Measurements from ENCODE around the gene SP3. TPM values are rescaled to one million over a fixed set of nuclear protein-coding genes. Genes with fewer than 3 reads are reported as not detected.
"Not testable (repeated sequence)": the region's sequence is repeated elsewhere in the genome, so short reads cannot be mapped to it uniquely, and the experiment has no call there.

The SP3 gene
- polyA plus RNA-seq, 1 donor = 76.4 TPM

- WGBS (ENCODE audit: insufficient coverage, low lambda C conversion rate) = 58% methylated on average over 2 of the region's 5 CpGs
- H3K4me3 ChIP-seq (ENCODE audit: low read length) = no peak overlapping the region
Measured at GRCh38 chr2:173898178-173898668, 67.0 kb downstream of the SP3 start.

GRCh38 chr2:173896755-173897154 is 68.4 kb downstream of the SP3 start:
- no peaks in the 10 kb centered on the region for H3K9me3 ChIP-seq (ENCODE audit: control insufficient read depth, low read depth, low read length)
- no peaks in the 10 kb centered on the region for H3K36me3 ChIP-seq (ENCODE audit: control insufficient read depth, insufficient read depth, low read length)
- H3K4me1 ChIP-seq (ENCODE audit: control insufficient read depth, insufficient read depth, low read length) = peaks cover 3% of the 10 kb centered on the region
- H3K4me3 ChIP-seq (ENCODE audit: low read length) = no peak overlapping the region
- no peak overlapping the region for H3K27ac ChIP-seq (ENCODE audit: low read length)
- WGBS (ENCODE audit: insufficient coverage, low lambda C conversion rate) = 63% methylated on average over 1 of the region's 2 CpGs
- no peaks in the 10 kb centered on the region for H3K27me3 ChIP-seq (ENCODE audit: control insufficient read depth, insufficient read depth, low read length)
- no peak for DNase-seq

More at GRCh38 chr2:173898178-173898668, 67.0 kb downstream of the SP3 start:
- no peak for DNase-seq
- Histone ChIP-seq H3K27ac (ENCODE audit: low read length) (no peak overlapping the region), H3K4me1 (ENCODE audit: control insufficient read depth, insufficient read depth, low read length) (peaks cover 3% of the 10 kb centered on the region), H3K9me3 (ENCODE audit: control insufficient read depth, low read depth, low read length) (no peaks in the 10 kb centered on the region), H3K36me3 (ENCODE audit: control insufficient read depth, insufficient read depth, low read length) (no peaks in the 10 kb centered on the region), H3K27me3 (ENCODE audit: control insufficient read depth, insufficient read depth, low read length) (no peaks in the 10 kb centered on the region)

GRCh38 chr2:173892341-173892740 is 72.8 kb downstream of the SP3 start:
- Histone ChIP-seq H3K27ac (ENCODE audit: low read length) (no peak overlapping the region), H3K4me1 (ENCODE audit: control insufficient read depth, insufficient read depth, low read length) (no peaks in the 10 kb centered on the region), H3K27me3 (ENCODE audit: control insufficient read depth, insufficient read depth, low read length) (no peaks in the 10 kb centered on the region), H3K36me3 (ENCODE audit: control insufficient read depth, insufficient read depth, low read length) (no peaks in the 10 kb centered on the region), H3K4me3 (ENCODE audit: low read length) (no peak overlapping the region), H3K9me3 (ENCODE audit: control insufficient read depth, low read depth, low read length) (no peaks in the 10 kb centered on the region)
- WGBS (ENCODE audit: insufficient coverage, low lambda C conversion rate) = no CpG with 5 or more reads among the region's 2 CpGs
- DNase-seq = no peak

- H3K4me3 ChIP-seq (ENCODE audit: low read length) = no peak overlapping the region
- no peaks in the 10 kb centered on the region for H3K4me1 ChIP-seq (ENCODE audit: control insufficient read depth, insufficient read depth, low read length)
- DNase-seq = no peak
- no peak overlapping the region for H3K27ac ChIP-seq (ENCODE audit: low read length)
- no peaks in the 10 kb centered on the region for H3K9me3 ChIP-seq (ENCODE audit: control insufficient read depth, low read depth, low read length)
- WGBS (ENCODE audit: insufficient coverage, low lambda C conversion rate) = no CpG with 5 or more reads among the region's 2 CpGs
- H3K27me3 ChIP-seq (ENCODE audit: control insufficient read depth, insufficient read depth, low read length) = no peaks in the 10 kb centered on the region
- H3K36me3 ChIP-seq (ENCODE audit: control insufficient read depth, insufficient read depth, low read length) = no peaks in the 10 kb centered on the region
Measured at GRCh38 chr2:173891315-173892037, 73.7 kb downstream of the SP3 start.

GRCh38 chr2:173889464-173889863 is 75.7 kb downstream of the SP3 start:
- H3K36me3 ChIP-seq (ENCODE audit: control insufficient read depth, insufficient read depth, low read length) = not testable (repeated sequence)
- no CpG with 5 or more reads among the region's 1 CpG for WGBS (ENCODE audit: insufficient coverage, low lambda C conversion rate)

GRCh38 chr2:173886613-173887012 is 78.6 kb downstream of the SP3 start:
- WGBS (ENCODE audit: insufficient coverage, low lambda C conversion rate) = 82% methylated on average over 1 of the region's 3 CpGs
- H3K27ac ChIP-seq (ENCODE audit: low read length) = no peak overlapping the region
- no peaks in the 10 kb centered on the region for H3K9me3 ChIP-seq (ENCODE audit: control insufficient read depth, low read depth, low read length)
- H3K4me1 ChIP-seq (ENCODE audit: control insufficient read depth, insufficient read depth, low read length) = no peaks in the 10 kb centered on the region
- no peak for DNase-seq
- no peak overlapping the region for H3K4me3 ChIP-seq (ENCODE audit: low read length)
- no peaks in the 10 kb centered on the region for H3K36me3 ChIP-seq (ENCODE audit: control insufficient read depth, insufficient read depth, low read length)
- H3K27me3 ChIP-seq (ENCODE audit: control insufficient read depth, insufficient read depth, low read length) = no peaks in the 10 kb centered on the region

More at GRCh38 chr2:173889464-173889863, 75.7 kb downstream of the SP3 start:
- H3K4me3 ChIP-seq (ENCODE audit: low read length); H3K4me1 ChIP-seq (ENCODE audit: control insufficient read depth, insufficient read depth, low read length); H3K27ac ChIP-seq (ENCODE audit: low read length); H3K27me3 ChIP-seq (ENCODE audit: control insufficient read depth, insufficient read depth, low read length); DNase-seq; H3K9me3 ChIP-seq (ENCODE audit: control insufficient read depth, low read depth, low read length): not testable (repeated sequence)

GRCh38 chr2:173884025-173884802 is 81.0 kb downstream of the SP3 start:
- Histone ChIP-seq H3K27ac (ENCODE audit: low read length) (no peak overlapping the region), H3K27me3 (ENCODE audit: control insufficient read depth, insufficient read depth, low read length) (no peaks in the 10 kb centered on the region), H3K9me3 (ENCODE audit: control insufficient read depth, low read depth, low read length) (no peaks in the 10 kb centered on the region), H3K4me1 (ENCODE audit: control insufficient read depth, insufficient read depth, low read length) (no peaks in the 10 kb centered on the region), H3K36me3 (ENCODE audit: control insufficient read depth, insufficient read depth, low read length) (no peaks in the 10 kb centered on the region), H3K4me3 (ENCODE audit: low read length) (no peak overlapping the region)
- DNase-seq = no peak
- WGBS (ENCODE audit: insufficient coverage, low lambda C conversion rate) = no CpG with 5 or more reads among the region's 2 CpGs

- WGBS (ENCODE audit: insufficient coverage, low lambda C conversion rate) = no CpG with 5 or more reads among the region's 3 CpGs
- Histone ChIP-seq H3K4me1 (ENCODE audit: control insufficient read depth, insufficient read depth, low read length) (no peaks in the 10 kb centered on the region), H3K36me3 (ENCODE audit: control insufficient read depth, insufficient read depth, low read length) (no peaks in the 10 kb centered on the region), H3K4me3 (ENCODE audit: low read length) (no peak overlapping the region), H3K27ac (ENCODE audit: low read length) (no peak overlapping the region), H3K9me3 (ENCODE audit: control insufficient read depth, low read depth, low read length) (no peaks in the 10 kb centered on the region), H3K27me3 (ENCODE audit: control insufficient read depth, insufficient read depth, low read length) (no peaks in the 10 kb centered on the region)
- DNase-seq = no peak
Measured at GRCh38 chr2:173881886-173882285, 83.3 kb downstream of the SP3 start.

- Histone ChIP-seq H3K36me3 (ENCODE audit: control insufficient read depth, insufficient read depth, low read length) (no peaks in the 10 kb centered on the region), H3K9me3 (ENCODE audit: control insufficient read depth, low read depth, low read length) (no peaks in the 10 kb centered on the region), H3K27me3 (ENCODE audit: control insufficient read depth, insufficient read depth, low read length) (no peaks in the 10 kb centered on the region), H3K4me1 (ENCODE audit: control insufficient read depth, insufficient read depth, low read length) (no peaks in the 10 kb centered on the region), H3K27ac (ENCODE audit: low read length) (no peak overlapping the region), H3K4me3 (ENCODE audit: low read length) (no peak overlapping the region)
- DNase-seq = no peak
- WGBS (ENCODE audit: insufficient coverage, low lambda C conversion rate) = no CpG with 5 or more reads among the region's 4 CpGs
Measured at GRCh38 chr2:173881461-173881860, 83.7 kb downstream of the SP3 start.

- DNase-seq = no peak
- Histone ChIP-seq H3K27me3 (ENCODE audit: control insufficient read depth, insufficient read depth, low read length) (no peaks in the 10 kb centered on the region), H3K36me3 (ENCODE audit: control insufficient read depth, insufficient read depth, low read length) (no peaks in the 10 kb centered on the region)
Measured at GRCh38 chr2:173880561-173880960, 84.6 kb downstream of the SP3 start.

More at GRCh38 chr2:173880561-173880960, 84.6 kb downstream of the SP3 start:
- Histone ChIP-seq H3K4me3 (ENCODE audit: low read length) (no peak overlapping the region), H3K9me3 (ENCODE audit: control insufficient read depth, low read depth, low read length) (no peaks in the 10 kb centered on the region), H3K4me1 (ENCODE audit: control insufficient read depth, insufficient read depth, low read length) (no peaks in the 10 kb centered on the region), H3K27ac (ENCODE audit: low read length) (no peak overlapping the region)
- no CpG with 5 or more reads among the region's 6 CpGs for WGBS (ENCODE audit: insufficient coverage, low lambda C conversion rate)
